Esophagus squamous epithelium (tissue), 5 donors: Measurements from ENCODE around the gene KIF13A. TPM values are rescaled to one million over a fixed set of nuclear protein-coding genes. Genes with fewer than 3 reads are reported as not detected.
"Not testable (repeated sequence)": the region's sequence is repeated elsewhere in the genome, so short reads cannot be mapped to it uniquely, and the experiment has no call there.

Experiments used
- DNase-seq: peaks from one replicate; lab custom pipeline; 2025; lab: John Stamatoyannopoulos, UW
- H3K27ac ChIP-seq, 4 donors: fragments of 200-600 bp; sonication (generic); one replicate each; pipeline ENCODE4 v1.5.1; 2016 to 2019; ENCODE audit warnings: mild to moderate bottlenecking in 1 of 4
- H3K27me3 ChIP-seq, 4 donors: fragments of 200-600 bp; sonication (generic); 1 replicate in 3 of 4; 2 replicates in 1 of 4; pipeline versions ENCODE4 v1.5.1 to v1.6.0; 2017 to 2021; ENCODE audit warnings: antibody characterized with exemption in 1 of 4
- H3K36me3 ChIP-seq, 3 donors: fragments of 200-600 bp; sonication (generic); one replicate each; pipeline ENCODE4 v1.5.1; 2016 to 2019
- H3K4me1 ChIP-seq, 3 donors: fragments of 200-600 bp; sonication (generic); one replicate each; pipeline ENCODE4 v1.5.1; 2017 to 2019
- H3K4me3 ChIP-seq, 4 donors: fragments of 200-600 bp; sonication (generic); 1 replicate in 3 of 4; 2 replicates in 1 of 4; pipeline ENCODE4 v1.5.1; 2016 to 2019; ENCODE audit warnings: mild to moderate bottlenecking in 2 of 4, moderate library complexity in 1 of 4
- H3K9me3 ChIP-seq, 3 donors: fragments of 200-600 bp; sonication (generic); one replicate each; pipeline ENCODE4 v1.5.1; 2016 to 2019
- POLR2A ChIP-seq, 4 donors: fragments of 450-650 bp; IDR thresholded peaks; one replicate each; pipeline ENCODE4 v1.6.1; 2017; ENCODE audit warnings: antibody characterized with exemption in 4 of 4, mild to moderate bottlenecking in 4 of 4, moderate library complexity in 3 of 4
- WGBS, 2 donors: methylation state at CpG; one replicate each; pipeline ENCODE4 v1.1.5; 2018; 5-methylcytosine and 5-hydroxymethylcytosine counted together
- intact Hi-C: fragments of 100-400 bp; cut with DNase I; formaldehyde crosslinking; loops from one replicate; pipeline ENCODE4 v1.15.0; 2022
- total RNA-seq, 4 donors: library from RNA; depleted of rRNA; stranded (reverse); fragments of >200 nt; gene quantifications; one replicate each; pipeline ENCODE4 v1.1.0, GENCODE V29; 2016
- TF ChIP-seq, protein P1 (sequence below), 6 experiments: fragments of 450-650 bp in 4 of 6; fragments of 200-600 bp in 2 of 6; sonication (generic) in 2 of 6; IDR thresholded peaks; one replicate each; pipeline ENCODE4 v1.5.1; 2016 to 2019; ENCODE audit warnings: antibody characterized with exemption in 6 of 6, mild to moderate bottlenecking in 4 of 6, moderate library complexity in 4 of 6
- donor health status: DM: yes; HTN: yes; CAD: no.

Gene KIF13A
- total RNA-seq, 4 donors from 2014 or later = 18.7 to 34.5 (median 25.0) TPM

DNA sequence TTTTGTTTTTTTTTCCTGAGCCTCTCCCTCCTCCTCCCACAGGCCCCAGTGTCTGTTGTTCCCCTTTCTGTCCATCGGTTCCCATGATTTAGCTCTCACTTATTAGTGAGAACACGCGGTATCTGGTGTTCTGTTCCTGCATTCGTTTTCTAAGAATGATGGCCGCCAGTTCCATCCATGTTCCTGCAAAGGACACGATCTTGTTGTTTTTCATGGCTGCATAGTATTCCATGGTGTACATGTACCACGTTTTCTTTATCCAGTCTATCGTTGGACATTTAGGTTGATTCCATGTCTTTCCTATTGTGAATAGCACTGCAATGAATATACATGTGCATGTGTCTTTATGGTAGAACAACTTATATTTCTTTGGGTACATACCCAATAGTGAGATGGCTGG lies 175.1 kb downstream of the KIF13A start:
- no peak for DNase-seq
- no peak overlapping the region for H3K27ac ChIP-seq
- no peaks in the 10 kb centered on the region for H3K27me3 ChIP-seq
- WGBS, 2 donors = 87 to 96% methylated on average over 8 of the region's 8 CpGs
- TF ChIP-seq POLR2A (IDR thresholded peaks at IDR 0.05) = no peak
- TF ChIP-seq, protein P1, sequence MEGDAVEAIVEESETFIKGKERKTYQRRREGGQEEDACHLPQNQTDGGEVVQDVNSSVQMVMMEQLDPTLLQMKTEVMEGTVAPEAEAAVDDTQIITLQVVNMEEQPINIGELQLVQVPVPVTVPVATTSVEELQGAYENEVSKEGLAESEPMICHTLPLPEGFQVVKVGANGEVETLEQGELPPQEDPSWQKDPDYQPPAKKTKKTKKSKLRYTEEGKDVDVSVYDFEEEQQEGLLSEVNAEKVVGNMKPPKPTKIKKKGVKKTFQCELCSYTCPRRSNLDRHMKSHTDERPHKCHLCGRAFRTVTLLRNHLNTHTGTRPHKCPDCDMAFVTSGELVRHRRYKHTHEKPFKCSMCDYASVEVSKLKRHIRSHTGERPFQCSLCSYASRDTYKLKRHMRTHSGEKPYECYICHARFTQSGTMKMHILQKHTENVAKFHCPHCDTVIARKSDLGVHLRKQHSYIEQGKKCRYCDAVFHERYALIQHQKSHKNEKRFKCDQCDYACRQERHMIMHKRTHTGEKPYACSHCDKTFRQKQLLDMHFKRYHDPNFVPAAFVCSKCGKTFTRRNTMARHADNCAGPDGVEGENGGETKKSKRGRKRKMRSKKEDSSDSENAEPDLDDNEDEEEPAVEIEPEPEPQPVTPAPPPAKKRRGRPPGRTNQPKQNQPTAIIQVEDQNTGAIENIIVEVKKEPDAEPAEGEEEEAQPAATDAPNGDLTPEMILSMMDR (IDR thresholded peaks at IDR 0.05) = no peak
- intact Hi-C loops = no loop called here
- H3K36me3 ChIP-seq = peaks cover 5 to 76% (median 8%) of the 10 kb centered on the region in 3 donors
- H3K4me3 ChIP-seq = no peak overlapping the region
- no peaks in the 10 kb centered on the region for H3K9me3 ChIP-seq
- H3K4me1 ChIP-seq = no peaks in the 10 kb centered on the region

DNA sequence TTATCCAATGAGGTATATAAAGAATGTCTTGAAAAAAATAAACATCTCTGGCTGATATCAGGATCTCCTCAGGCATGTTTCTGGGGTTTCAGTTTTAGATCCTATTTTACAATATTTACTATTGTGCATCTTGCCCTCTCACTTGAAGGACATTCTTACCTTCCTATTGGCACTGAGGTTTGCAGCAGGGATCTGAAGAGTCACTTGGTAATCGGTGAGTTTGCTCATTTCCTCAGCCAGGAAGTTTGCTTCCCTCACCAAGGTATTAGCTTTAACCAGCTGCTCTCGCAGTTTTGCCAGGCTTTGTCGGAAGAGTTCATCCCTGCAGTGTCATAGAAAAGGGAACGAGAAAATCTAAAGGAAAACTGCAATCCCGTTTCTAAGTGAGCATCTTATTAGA lies 178.8 kb downstream of the KIF13A start:
- Histone ChIP-seq H3K9me3 (no peaks in the 10 kb centered on the region), H3K4me1 (no peaks in the 10 kb centered on the region), H3K27me3 (no peaks in the 10 kb centered on the region), H3K27ac (no peak overlapping the region), H3K4me3 (no peak overlapping the region), H3K36me3 (peaks cover 0 to 73% (median 12%) of the 10 kb centered on the region in 3 donors)
- 72 to 78% methylated on average over 5 of the region's 5 CpGs for WGBS, 2 donors
- no peak for DNase-seq
- intact Hi-C loops = loop anchor here (10.0 kb wide), 2 partner anchors 224 to 634 kb away; no protein-coding TSS in a partner anchor
- TF ChIP-seq, protein P1 (IDR thresholded peaks at IDR 0.05) = no peak
- no peak for TF ChIP-seq POLR2A (IDR thresholded peaks at IDR 0.05)

DNA sequence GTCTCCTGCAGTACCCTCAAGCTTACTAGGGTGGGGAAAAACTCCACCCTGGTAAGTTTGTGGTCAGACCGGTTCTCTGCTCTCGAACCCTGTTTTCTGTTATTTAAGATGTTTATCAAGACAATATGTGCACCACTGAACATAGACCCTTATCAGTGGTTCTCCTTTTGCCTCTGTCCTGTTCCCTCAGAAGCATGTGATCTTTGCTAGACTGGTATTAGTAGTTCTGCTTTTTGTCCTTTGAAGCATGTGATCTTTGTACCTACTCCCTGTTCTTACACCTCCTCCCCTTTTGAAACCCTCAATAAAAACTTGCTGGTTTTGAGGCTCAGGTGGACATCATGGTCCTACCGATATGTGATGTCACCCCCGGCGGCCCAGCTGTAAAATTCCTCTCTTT lies 180.0 kb downstream of the KIF13A start:
- H3K9me3 ChIP-seq, H3K27ac ChIP-seq, DNase-seq, H3K27me3 ChIP-seq, H3K4me3 ChIP-seq, H3K4me1 ChIP-seq: not testable (repeated sequence)
- peaks cover 0 to 73% (median 8%) of the 10 kb centered on the region in 3 donors for H3K36me3 ChIP-seq
- intact Hi-C loops = loop anchor here (10.0 kb wide), 2 partner anchors 223 to 633 kb away; no protein-coding TSS in a partner anchor
- 83 to 88% methylated on average over 5 of the region's 5 CpGs for WGBS, 2 donors

DNA sequence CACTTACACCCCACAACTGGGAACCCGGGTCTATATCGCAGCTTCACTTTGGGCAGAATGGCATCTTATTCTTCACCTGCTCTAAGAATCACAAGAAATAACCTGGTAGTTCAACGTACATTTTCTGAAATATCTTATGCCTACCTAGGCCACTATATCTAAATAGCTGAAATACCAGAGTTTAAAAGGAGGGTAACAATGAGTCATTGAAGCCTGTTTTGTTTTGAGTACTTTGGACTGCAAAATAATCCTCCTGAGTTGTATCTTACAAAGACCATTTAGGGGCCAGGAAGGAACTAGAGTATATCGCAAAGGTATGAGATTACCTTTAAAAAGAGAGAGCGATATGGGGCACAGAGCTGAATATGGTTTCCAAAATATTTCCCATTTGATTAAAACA lies 184.0 kb downstream of the KIF13A start:
- DNase-seq = no peak
- Histone ChIP-seq H3K27ac (no peak overlapping the region), H3K4me1 (no peaks in the 10 kb centered on the region), H3K9me3 (no peaks in the 10 kb centered on the region), H3K36me3 (peaks cover 0 to 91% (median 5%) of the 10 kb centered on the region in 3 donors), H3K27me3 (no peaks in the 10 kb centered on the region), H3K4me3 (no peak overlapping the region)
- 87 to 93% methylated on average over 5 of the region's 5 CpGs for WGBS, 2 donors
- intact Hi-C loops = loop anchor here (10.0 kb wide), 2 partner anchors 219 to 629 kb away; no protein-coding TSS in a partner anchor
- TF ChIP-seq POLR2A (IDR thresholded peaks at IDR 0.05) = no peak
- TF ChIP-seq, protein P1 (IDR thresholded peaks at IDR 0.05) = no peak

DNA sequence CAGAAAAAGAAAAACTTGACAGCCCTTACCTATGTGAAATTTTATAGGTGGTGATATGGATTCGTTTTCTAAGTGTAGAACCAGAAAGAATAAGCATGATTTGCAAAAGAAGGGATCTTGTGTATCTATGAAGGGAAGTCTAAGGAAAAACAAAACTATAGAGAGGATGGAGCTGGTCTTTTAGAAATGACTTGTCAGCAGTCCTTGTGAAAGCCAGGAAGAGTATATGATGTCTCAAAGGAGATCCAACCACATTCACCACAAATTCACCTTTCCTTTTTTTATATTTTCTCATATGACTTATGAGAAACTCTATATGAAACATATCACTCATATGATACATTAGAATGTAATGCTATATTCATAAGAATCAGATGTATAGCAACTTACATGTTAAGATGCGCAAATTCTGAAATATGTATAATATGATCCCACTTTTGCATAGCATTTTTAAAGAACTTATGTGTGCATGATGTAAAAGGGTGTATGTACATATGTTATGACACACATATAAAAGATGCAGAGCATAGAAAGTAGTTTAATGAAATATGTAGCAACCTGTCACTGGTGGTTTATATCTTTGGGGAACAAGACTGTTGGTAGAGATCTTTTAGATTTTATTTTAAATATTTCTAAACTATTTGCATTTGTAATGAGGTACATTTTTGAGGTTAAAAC lies 188.8 kb downstream of the KIF13A start:
- Histone ChIP-seq H3K4me3 (no peak overlapping the region), H3K4me1 (no peaks in the 10 kb centered on the region), H3K36me3 (peaks cover 0 to 100% (median 7%) of the 10 kb centered on the region in 3 donors), H3K9me3 (no peaks in the 10 kb centered on the region), H3K27me3 (no peaks in the 10 kb centered on the region), H3K27ac (no peak overlapping the region)
- no peak for DNase-seq
- 77 to 80% methylated on average over 2 of the region's 2 CpGs for WGBS, 2 donors
- intact Hi-C loops = no loop called here
- no peak for TF ChIP-seq POLR2A (IDR thresholded peaks at IDR 0.05)
- TF ChIP-seq, protein P1 (IDR thresholded peaks at IDR 0.05) = no peak
